AG09309 (cell line): ENCODE results near the gene TRIO.
A peak's percentile ranks its signal among the peaks of the same experiment; 100 is the strongest.

Experiments used
- DNase-seq: peaks from one replicate; pipeline ENCODE4 v3.0.0-alpha.2; 2010; ENCODE audit warnings: low read depth
- H3K4me3 ChIP-seq: 2 replicates; pipeline ENCODE4 v1.5.1; 2011; ENCODE audit warnings: mild to moderate bottlenecking, low read depth, low read length, moderate library complexity; ENCODE audit not compliant: control insufficient read depth
- TF ChIP-seq, protein P1 (sequence below): IDR thresholded peaks from 2 replicates; pipeline ENCODE4 v1.5.1; 2011; ENCODE audit warnings: mild to moderate bottlenecking, low read depth, low read length, inconsistent platforms; ENCODE audit not compliant: insufficient read depth, control insufficient read depth; ENCODE audit errors: missing control alignments

Gene TRIO

DNA sequence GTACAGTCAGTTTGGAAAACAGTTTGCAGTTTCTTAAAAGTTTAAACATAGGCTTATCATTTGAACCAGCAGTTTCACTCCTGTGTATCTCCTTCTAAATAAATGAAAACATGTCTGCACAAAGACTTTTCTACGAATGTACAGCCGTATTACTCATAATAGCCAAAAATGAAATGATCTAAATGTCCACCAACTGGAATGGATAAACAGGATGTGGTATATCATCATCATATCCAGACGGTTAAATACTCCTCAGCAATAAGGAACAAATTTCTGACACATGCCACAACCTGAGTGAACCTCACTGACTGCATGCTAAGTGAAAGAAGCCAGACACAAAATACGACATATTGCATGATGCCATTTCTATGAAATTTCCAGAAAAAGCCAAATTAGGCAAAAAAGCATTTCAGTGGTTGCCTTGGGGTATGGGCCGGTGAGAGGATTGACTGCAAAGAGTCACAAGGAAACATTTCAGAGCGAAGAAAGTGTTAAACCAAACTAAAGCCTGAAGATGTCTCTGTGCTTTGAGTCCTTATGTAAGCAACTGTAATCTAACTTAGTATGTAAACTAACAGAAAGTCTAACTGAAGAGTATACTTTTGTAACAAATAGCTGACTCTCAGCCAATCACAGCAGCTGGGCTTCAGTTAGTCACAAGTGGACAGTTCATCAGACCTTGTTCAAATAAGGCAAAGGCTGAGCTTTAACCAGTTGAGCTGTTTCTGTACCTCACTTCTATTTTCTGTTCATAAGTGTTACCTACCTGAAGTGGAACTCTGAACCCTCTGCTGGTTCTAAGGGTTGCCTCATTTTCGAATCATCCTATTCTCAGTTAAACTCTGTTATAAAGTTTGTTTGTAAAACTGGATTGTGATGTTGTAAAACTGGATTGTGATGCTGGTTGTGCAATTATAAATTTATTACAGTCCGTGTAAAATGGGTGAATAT is 65.2 kb downstream of the TRIO start:
- no peak for DNase-seq
- peak overlapping the region; percentile 16 for H3K4me3 ChIP-seq

DNA sequence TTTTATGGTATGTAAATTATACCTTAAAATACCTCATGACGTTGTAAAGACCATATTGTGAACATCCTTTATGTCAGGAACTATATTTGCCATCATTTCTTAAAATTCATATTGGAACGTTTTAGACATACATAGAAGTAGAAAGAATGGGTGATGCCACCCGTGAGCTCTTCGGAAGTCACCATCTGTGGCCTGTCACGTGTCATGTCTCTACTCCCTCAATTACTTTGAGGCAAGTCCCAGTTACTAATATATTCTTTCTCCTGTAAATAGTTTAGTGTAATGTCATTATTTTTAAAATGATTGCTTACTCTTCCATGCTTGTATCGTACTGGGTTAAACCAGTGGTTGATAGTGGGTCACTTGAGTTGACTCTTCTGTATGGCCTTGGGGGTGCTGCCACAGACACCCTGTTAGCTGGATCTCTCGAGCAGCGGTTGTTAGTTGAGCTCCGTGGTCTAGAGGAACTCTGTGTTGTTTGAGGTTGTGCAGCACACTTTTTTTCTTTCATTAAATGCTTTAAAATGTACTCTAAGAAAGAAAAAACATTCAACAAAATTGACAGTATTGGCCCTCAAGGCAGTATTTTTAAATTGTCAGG is 66.2 kb downstream of the TRIO start:
- DNase-seq, result no peak
- TF ChIP-seq, protein P1, sequence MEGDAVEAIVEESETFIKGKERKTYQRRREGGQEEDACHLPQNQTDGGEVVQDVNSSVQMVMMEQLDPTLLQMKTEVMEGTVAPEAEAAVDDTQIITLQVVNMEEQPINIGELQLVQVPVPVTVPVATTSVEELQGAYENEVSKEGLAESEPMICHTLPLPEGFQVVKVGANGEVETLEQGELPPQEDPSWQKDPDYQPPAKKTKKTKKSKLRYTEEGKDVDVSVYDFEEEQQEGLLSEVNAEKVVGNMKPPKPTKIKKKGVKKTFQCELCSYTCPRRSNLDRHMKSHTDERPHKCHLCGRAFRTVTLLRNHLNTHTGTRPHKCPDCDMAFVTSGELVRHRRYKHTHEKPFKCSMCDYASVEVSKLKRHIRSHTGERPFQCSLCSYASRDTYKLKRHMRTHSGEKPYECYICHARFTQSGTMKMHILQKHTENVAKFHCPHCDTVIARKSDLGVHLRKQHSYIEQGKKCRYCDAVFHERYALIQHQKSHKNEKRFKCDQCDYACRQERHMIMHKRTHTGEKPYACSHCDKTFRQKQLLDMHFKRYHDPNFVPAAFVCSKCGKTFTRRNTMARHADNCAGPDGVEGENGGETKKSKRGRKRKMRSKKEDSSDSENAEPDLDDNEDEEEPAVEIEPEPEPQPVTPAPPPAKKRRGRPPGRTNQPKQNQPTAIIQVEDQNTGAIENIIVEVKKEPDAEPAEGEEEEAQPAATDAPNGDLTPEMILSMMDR, result no peak
- H3K4me3 ChIP-seq, result no peak overlapping the region

More for the DNA sequence above, 65.2 kb downstream of the TRIO start:
- TF ChIP-seq, protein P1, result no peak

DNA sequence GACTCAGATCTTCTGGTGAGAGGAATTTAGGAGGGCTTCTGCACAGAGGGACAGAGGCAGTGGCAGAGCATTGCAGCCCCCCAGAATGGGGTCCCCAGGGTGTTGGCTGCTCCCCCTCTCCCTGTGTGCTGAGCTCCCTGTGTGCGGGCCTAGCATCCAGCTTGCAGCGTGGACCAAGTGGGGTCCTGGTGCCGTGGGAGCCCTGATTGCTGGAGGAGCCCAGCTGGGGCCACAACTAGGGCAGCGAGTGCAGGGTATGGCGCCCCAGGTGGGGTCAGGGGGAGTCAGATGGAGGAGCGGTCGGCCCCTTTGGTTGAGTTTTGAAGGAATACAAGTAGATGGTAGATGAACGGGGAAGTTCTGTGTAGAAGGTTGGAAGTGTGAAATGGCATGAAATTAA is 66.7 kb downstream of the TRIO start:
- TF ChIP-seq, protein P1, result no peak
- H3K4me3 ChIP-seq, result no peak overlapping the region
- DNase-seq, result no peak

DNA sequence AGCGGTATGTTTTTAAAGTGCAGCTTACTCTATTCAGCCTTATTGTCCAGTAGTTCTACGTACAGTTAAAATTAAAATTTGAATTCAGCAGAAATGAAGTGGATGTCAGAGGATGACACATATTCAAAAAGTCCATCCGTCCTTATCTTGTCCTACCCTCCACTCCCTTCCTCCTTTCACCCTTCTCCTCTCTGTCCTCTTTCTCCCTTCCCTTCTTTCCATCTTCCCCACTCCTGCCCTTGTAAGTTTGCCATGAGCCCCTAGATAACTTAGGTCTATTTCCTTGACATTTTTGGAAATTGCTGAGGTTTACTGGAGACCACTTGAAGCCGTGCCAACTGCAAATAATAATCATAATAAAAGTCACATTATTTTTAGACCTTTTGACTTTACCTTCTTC is 67.6 kb downstream of the TRIO start:
- TF ChIP-seq, protein P1, result no peak
- no peak for DNase-seq

DNA sequence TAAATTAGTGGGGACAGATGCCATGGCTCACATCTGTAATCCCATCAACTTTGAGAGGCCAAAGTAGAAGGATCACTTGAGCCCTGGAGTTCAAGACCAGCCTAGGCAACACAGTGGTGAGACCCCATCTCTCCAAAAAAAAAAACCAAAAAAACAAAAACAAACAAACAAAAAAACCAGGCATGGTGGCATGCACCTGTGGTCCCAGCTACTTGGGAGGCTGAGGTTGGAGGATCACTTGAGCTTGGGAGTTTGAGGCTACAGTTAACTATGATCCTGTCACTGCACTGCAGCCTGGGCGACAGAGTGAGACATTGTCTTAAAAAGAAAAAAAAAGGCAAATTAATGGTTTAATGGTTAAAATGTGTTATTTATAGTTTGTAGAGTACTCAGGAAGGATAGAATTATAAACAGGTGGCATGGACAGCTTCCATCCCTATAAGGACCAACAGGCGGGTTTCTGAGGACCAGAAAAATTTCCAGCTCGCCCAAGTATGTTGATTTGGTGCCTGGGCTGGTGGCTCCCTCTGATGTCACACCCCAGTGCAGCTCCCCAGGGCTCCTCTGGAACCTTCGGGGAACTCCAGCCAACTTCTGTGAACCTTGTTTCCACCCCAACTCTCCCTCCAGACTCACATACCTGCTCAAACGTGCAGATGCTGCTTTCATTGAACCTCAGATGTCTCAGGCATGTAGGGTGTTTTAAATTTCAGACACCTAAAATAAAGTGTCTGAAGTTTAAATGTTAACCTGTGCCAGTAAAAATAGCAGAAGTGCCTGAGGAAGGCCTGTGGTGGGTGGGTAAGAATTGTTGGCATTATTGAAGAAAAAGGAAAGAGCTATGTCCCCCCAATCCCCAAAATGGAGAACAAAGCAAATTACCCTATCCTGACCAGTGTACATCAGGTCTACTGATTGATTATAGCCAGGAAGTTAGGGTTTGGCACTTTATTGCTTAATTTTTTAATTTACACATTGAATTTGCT is 69.0 kb downstream of the TRIO start:
- DNase-seq, result no peak
- no peak overlapping the region for H3K4me3 ChIP-seq
- TF ChIP-seq, protein P1, result no peak

More for the DNA sequence above, 67.6 kb downstream of the TRIO start:
- no peak overlapping the region for H3K4me3 ChIP-seq

DNA sequence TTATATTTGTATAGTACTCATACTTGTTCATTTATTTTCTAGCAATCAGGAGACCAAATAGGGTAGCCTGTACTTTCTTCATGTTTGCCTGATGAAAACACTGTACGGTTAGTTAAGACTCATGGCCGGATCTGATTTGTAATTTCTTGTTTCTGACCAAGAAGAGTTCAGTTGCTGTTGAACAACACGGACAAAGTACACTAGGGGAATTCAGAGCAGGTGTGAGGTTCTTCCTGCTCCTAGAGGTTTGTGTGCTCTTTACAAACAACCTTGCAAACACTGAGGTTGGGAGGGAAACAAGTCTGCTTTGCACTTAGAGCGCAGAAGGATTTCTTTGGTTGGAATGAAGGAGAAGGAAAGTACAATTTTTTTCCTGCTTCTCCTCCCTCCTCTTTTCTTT is 69.7 kb downstream of the TRIO start:
- H3K4me3 ChIP-seq, result no peak overlapping the region
- TF ChIP-seq, protein P1, result no peak
- DNase-seq, result no peak
